ENCODE results near the gene DRD3. TPM values are rescaled to one million over a fixed set of nuclear protein-coding genes. Genes with fewer than 3 reads are reported as not detected.

The DRD3 gene
- total and polyA plus RNA-seq, 2 of the 8 experiments (the other 6 are each of a cell fraction or from before 2014, with no cell fraction given), result 0.32 to 1.3 TPM

DNA sequence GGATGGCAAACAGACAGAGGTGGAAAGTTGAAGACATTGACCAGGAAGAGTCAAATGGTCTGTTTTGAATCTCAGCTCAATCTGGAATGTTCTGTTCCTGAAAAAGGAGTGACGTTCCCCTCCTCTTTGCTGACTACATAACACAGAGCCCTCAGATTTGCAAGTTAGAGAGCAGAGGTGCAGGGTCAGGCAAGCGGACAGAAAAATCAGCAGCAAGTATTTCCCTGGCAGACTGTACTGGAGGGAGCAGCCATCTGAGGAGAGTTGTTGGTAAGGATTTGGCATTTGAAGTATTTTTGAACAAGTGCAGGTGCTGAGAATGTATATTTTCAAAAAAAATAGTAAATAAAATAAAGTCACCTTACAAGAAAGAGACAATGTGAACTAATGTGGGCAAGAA lies 40.9 kb upstream of the DRD3 start (continued):
- TF ChIP-seq, protein P1, sequence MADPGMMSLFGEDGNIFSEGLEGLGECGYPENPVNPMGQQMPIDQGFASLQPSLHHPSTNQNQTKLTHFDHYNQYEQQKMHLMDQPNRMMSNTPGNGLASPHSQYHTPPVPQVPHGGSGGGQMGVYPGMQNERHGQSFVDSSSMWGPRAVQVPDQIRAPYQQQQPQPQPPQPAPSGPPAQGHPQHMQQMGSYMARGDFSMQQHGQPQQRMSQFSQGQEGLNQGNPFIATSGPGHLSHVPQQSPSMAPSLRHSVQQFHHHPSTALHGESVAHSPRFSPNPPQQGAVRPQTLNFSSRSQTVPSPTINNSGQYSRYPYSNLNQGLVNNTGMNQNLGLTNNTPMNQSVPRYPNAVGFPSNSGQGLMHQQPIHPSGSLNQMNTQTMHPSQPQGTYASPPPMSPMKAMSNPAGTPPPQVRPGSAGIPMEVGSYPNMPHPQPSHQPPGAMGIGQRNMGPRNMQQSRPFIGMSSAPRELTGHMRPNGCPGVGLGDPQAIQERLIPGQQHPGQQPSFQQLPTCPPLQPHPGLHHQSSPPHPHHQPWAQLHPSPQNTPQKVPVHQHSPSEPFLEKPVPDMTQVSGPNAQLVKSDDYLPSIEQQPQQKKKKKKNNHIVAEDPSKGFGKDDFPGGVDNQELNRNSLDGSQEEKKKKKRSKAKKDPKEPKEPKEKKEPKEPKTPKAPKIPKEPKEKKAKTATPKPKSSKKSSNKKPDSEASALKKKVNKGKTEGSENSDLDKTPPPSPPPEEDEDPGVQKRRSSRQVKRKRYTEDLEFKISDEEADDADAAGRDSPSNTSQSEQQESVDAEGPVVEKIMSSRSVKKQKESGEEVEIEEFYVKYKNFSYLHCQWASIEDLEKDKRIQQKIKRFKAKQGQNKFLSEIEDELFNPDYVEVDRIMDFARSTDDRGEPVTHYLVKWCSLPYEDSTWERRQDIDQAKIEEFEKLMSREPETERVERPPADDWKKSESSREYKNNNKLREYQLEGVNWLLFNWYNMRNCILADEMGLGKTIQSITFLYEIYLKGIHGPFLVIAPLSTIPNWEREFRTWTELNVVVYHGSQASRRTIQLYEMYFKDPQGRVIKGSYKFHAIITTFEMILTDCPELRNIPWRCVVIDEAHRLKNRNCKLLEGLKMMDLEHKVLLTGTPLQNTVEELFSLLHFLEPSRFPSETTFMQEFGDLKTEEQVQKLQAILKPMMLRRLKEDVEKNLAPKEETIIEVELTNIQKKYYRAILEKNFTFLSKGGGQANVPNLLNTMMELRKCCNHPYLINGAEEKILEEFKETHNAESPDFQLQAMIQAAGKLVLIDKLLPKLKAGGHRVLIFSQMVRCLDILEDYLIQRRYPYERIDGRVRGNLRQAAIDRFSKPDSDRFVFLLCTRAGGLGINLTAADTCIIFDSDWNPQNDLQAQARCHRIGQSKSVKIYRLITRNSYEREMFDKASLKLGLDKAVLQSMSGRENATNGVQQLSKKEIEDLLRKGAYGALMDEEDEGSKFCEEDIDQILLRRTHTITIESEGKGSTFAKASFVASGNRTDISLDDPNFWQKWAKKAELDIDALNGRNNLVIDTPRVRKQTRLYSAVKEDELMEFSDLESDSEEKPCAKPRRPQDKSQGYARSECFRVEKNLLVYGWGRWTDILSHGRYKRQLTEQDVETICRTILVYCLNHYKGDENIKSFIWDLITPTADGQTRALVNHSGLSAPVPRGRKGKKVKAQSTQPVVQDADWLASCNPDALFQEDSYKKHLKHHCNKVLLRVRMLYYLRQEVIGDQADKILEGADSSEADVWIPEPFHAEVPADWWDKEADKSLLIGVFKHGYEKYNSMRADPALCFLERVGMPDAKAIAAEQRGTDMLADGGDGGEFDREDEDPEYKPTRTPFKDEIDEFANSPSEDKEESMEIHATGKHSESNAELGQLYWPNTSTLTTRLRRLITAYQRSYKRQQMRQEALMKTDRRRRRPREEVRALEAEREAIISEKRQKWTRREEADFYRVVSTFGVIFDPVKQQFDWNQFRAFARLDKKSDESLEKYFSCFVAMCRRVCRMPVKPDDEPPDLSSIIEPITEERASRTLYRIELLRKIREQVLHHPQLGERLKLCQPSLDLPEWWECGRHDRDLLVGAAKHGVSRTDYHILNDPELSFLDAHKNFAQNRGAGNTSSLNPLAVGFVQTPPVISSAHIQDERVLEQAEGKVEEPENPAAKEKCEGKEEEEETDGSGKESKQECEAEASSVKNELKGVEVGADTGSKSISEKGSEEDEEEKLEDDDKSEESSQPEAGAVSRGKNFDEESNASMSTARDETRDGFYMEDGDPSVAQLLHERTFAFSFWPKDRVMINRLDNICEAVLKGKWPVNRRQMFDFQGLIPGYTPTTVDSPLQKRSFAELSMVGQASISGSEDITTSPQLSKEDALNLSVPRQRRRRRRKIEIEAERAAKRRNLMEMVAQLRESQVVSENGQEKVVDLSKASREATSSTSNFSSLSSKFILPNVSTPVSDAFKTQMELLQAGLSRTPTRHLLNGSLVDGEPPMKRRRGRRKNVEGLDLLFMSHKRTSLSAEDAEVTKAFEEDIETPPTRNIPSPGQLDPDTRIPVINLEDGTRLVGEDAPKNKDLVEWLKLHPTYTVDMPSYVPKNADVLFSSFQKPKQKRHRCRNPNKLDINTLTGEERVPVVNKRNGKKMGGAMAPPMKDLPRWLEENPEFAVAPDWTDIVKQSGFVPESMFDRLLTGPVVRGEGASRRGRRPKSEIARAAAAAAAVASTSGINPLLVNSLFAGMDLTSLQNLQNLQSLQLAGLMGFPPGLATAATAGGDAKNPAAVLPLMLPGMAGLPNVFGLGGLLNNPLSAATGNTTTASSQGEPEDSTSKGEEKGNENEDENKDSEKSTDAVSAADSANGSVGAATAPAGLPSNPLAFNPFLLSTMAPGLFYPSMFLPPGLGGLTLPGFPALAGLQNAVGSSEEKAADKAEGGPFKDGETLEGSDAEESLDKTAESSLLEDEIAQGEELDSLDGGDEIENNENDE (IDR thresholded peaks at IDR 0.05; ENCODE audit: insufficient replicate concordance, low read length), result no peak
- TF ChIP-seq YY1 (IDR thresholded peaks at IDR 0.05; ENCODE audit: low read depth, low read length), result no peak
- TF ChIP-seq TBP (IDR thresholded peaks at IDR 0.05; ENCODE audit: low read depth, low read length), result no peak
- TF ChIP-seq ATF3 (IDR thresholded peaks at IDR 0.05; ENCODE audit: insufficient read depth, low read depth, low read length), result no peak
